PFSK-1 (cell line): ENCODE results near the gene MFSD11.
A peak's percentile ranks its signal among the peaks of the same experiment; 100 is the strongest.

ENCODE experiments used
- FOXP2 ChIP-seq: optimal IDR thresholded peaks from 2 replicates; pipeline ENCODE3; 2011; ENCODE audit warnings: borderline replicate concordance, control low read depth, inconsistent platforms; ENCODE audit not compliant: insufficient read depth; ENCODE audit errors: extremely low read length, extremely low read depth
- POLR2AphosphoS5 ChIP-seq: IDR thresholded peaks from 2 replicates; pipeline ENCODE4 v1.6.1; 2012; ENCODE audit warnings: low read depth, mild to moderate bottlenecking, control low read depth, low read length, moderate library complexity
- REST ChIP-seq, 2 experiments: IDR thresholded peaks; 2 replicates each; pipeline versions ENCODE4 v1.6.1 to v1.8.0; 2011 to 2012; ENCODE audit warnings: low read depth in 2 of 2, low read length in 2 of 2, control low read depth in 1 of 2, inconsistent platforms in 1 of 2, mild to moderate bottlenecking in 1 of 2, moderate library complexity in 1 of 2; ENCODE audit not compliant: insufficient read depth in 1 of 2
- SIN3A ChIP-seq: IDR thresholded peaks from 2 replicates; pipeline ENCODE4 v1.6.1; 2012; ENCODE audit warnings: mild to moderate bottlenecking, low read length, moderate library complexity, borderline replicate concordance; ENCODE audit not compliant: insufficient read depth
- TAF1 ChIP-seq: IDR thresholded peaks from 2 replicates; pipeline ENCODE4 v1.6.1; 2012; ENCODE audit warnings: low read length, control low read depth, borderline replicate concordance; ENCODE audit not compliant: insufficient read depth

Gene MFSD11

DNA sequence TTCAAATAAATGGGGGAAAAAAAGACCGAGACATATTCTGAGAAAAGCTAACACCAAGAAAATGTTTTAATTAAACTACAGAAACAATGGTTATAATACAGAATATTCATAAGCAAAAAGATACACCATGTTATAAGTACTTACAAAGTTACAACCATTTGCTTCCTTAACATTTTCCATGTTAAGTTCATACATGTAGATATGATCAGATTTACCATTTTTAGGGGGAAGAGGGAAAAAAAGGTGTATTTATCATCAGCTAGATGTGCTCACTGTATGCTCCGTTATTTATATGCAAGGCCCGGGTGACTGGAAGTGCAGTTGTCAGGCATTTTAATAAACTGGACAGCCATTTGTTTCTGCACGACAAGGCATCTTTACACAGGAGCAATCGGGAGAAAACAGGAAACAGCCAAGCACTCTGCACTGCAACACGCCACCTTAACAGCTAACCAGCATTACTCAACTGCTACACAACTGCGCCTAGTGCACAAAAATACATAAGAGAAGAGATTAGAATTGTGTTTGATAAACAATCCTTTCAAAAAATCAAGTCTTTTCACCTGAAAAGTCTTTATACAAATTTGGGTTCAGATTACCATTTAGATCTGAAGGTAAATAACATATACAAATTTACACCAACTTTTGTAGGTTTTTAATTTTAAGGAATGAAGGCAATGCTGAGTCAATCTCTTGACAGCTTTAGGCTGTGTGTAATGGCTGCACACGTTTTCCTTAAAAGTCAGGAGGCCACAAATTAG is 3.7 kb upstream of the MFSD11 start:
- no peak; the same call in 1 of the 2 replicates for TF ChIP-seq SIN3A
- peak; percentile 57 for TF ChIP-seq POLR2AphosphoS5

DNA sequence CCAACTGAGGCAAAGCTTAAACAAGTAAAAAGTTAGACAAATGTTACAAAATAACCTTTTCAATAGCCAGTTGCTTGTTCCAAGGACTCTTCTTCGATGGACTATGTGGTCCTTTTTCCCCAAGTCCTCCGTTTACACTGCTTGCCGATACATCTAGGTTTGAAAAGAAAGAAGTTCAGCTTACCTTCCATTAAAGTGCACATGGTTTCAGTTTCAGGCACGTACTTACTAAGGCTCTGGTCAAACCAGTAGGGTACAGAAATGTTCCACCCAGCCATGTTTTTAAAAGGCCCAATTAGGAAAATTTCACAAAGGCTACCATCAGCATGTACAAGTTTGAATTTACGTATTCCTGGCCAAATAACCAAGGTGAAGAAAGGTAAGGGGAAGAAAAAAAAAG is 2.9 kb upstream of the MFSD11 start:
- TF ChIP-seq TAF1 (no peak), REST (IDR thresholded peaks at IDR 0.05; ENCODE audit: insufficient read depth in 1 of 2, low read depth in 2 of 2, low read length in 2 of 2) (no peak), FOXP2 (no peak), POLR2AphosphoS5 (no peak; the same call in 1 of the 2 replicates), SIN3A (no peak)

- TF ChIP-seq FOXP2, result no peak
- peak; percentile 18; the same call in 1 of the 2 replicates for TF ChIP-seq SIN3A
- TF ChIP-seq REST (IDR thresholded peaks at IDR 0.05; ENCODE audit: insufficient read depth in 1 of 2, low read depth in 2 of 2, low read length in 2 of 2), result no peak
- no peak for TF ChIP-seq TAF1
- TF ChIP-seq POLR2AphosphoS5, result no peak
These were observed 2.2 kb upstream of the MFSD11 start for GRCh38 chr17:76735586-76736348.

DNA sequence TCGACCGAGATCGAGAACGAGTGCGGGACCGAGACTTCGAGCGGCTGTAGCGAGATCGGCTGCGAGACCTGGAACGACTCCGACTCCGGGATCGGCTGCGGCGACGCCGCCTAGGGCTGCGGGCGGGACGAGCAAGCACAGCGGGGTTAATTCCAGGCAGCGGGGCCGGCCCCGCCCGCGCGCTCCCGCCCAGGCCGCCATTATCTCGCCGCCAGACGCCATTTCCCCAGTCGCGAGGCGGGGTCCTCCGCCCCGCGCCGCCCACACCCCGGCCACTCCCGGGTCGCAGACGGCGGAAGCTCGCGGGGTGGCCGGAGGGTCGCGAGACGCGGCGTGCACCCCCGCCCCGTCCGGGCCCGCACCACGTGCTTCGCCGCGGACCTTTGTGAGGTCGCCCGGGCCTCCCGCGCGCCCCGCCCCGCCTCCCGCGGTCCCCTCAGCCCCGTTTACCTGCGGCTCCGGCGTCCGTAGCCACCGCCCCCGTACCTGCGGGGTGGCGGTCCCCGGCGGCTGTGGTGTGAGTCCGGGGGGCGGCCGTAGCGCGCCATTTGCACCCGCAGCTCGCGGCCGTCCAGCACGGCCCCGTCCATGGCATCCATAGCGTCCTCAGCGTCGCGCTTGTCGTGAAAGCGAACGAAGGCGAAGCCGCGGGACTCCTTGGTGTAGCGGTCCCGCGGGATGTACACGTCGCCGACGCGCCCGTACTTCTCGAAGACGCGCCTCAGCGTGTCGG is 1.4 kb upstream of the MFSD11 start:
- TF ChIP-seq SIN3A, result peak; percentile 58; the same call in 1 of the 2 replicates
- TF ChIP-seq FOXP2, result no peak
- no peak for TF ChIP-seq POLR2AphosphoS5
- TF ChIP-seq TAF1, result no peak
- TF ChIP-seq REST (IDR thresholded peaks at IDR 0.05; ENCODE audit: insufficient read depth in 1 of 2, low read depth in 2 of 2, low read length in 2 of 2), result no peak

GRCh38 chr17:76737082-76737675 is 740 bp upstream of the MFSD11 start, which contains the start of gene SRSF2:
TSS of gene SRSF2 (minus strand) at chr17:76737331. CDS start at chr17:76737160, 171 bp downstream.
- TF ChIP-seq FOXP2 (peak; percentile 71), TAF1 (peak; percentile 99), SIN3A (peak; percentile 98; the same call in 1 of the 2 replicates), REST (IDR thresholded peaks at IDR 0.05; ENCODE audit: insufficient read depth in 1 of 2, low read depth in 2 of 2, low read length in 2 of 2) (peak; percentile 57 to 76; a peak in 3 of 4 replicates), POLR2AphosphoS5 (peak; percentile 100)
